SJCRH30 (cell line): ENCODE results near the gene NUP205. TPM values are rescaled to one million over a fixed set of nuclear protein-coding genes. Genes with fewer than 3 reads are reported as not detected.
"Not testable (repeated sequence)": the region's sequence is repeated elsewhere in the genome, so short reads cannot be mapped to it uniquely, and the experiment has no call there.

Experiments used
- DNase-seq, 2 experiments: peaks; one replicate each; pipeline ENCODE4 v3.0.0-alpha.2; 2015 to 2020
- H3K27ac ChIP-seq: fragments of 250-450 bp; sonication (Bioruptor Pico); 2 replicates; pipeline ENCODE4 v1.5.1; 2020; ENCODE audit warnings: mild to moderate bottlenecking, moderate library complexity
- H3K27me3 ChIP-seq: fragments of 250-450 bp; sonication (Bioruptor Pico); 2 replicates; pipeline ENCODE4 v1.5.1; 2020; ENCODE audit warnings: mild to moderate bottlenecking, moderate library complexity
- H3K36me3 ChIP-seq: fragments of 250-450 bp; sonication (Bioruptor Pico); 2 replicates; pipeline ENCODE4 v1.5.1; 2020; ENCODE audit warnings: mild to moderate bottlenecking, moderate library complexity
- H3K4me1 ChIP-seq: fragments of 250-450 bp; sonication (Bioruptor Pico); 2 replicates; pipeline ENCODE4 v1.5.1; 2020; ENCODE audit warnings: mild to moderate bottlenecking, moderate library complexity
- H3K4me3 ChIP-seq: fragments of 250-450 bp; sonication (Bioruptor Pico); 2 replicates; pipeline ENCODE4 v1.5.1; 2020; ENCODE audit warnings: mild to moderate bottlenecking, moderate library complexity
- H3K9me3 ChIP-seq: fragments of 250-450 bp; sonication (Bioruptor Pico); replicated peaks from 2 replicates; pipeline ENCODE4 v1.5.1; 2020; ENCODE audit warnings: mild to moderate bottlenecking, moderate library complexity
- total RNA-seq: library from RNA; depleted of rRNA; stranded (reverse); fragments of >200 nt; shearing (Covaris generic); gene quantifications from 2 replicates; pipeline ENCODE4 v1.2.3, GENCODE V29; 2014; rRNA removed

NUP205 gene
- total RNA-seq, 1 experiment from 2014 or later: 210 TPM

GRCh38 chr7:135682191-135682590 is 124.5 kb downstream of the NUP205 start:
- Histone ChIP-seq H3K36me3 (peaks cover 11% of the 10 kb centered on the region), H3K27ac (no peak overlapping the region), H3K9me3 (no peaks in the 10 kb centered on the region), H3K27me3 (no peaks in the 10 kb centered on the region), H3K4me3 (no peak overlapping the region), H3K4me1 (peaks cover 35% of the 10 kb centered on the region)
- DNase-seq: no peak

- H3K36me3 ChIP-seq: peaks cover 6% of the 10 kb centered on the region; the same call in 1 of the 2 replicates
- DNase-seq: no peak
- no peaks in the 10 kb centered on the region for H3K27me3 ChIP-seq
- H3K4me1 ChIP-seq: peaks cover 22% of the 10 kb centered on the region
- H3K9me3 ChIP-seq: no peaks in the 10 kb centered on the region
- H3K27ac ChIP-seq: no peak overlapping the region
- H3K4me3 ChIP-seq: no peak overlapping the region
Measured at GRCh38 chr7:135683609-135684008, 125.9 kb downstream of the NUP205 start.

- H3K4me1 ChIP-seq: peaks cover 16% of the 10 kb centered on the region
- DNase-seq: no peak
- H3K27me3 ChIP-seq: no peaks in the 10 kb centered on the region
- H3K36me3 ChIP-seq: peaks cover 9% of the 10 kb centered on the region
- no peaks in the 10 kb centered on the region for H3K9me3 ChIP-seq
- H3K4me3 ChIP-seq: no peak overlapping the region
- H3K27ac ChIP-seq: no peak overlapping the region
Measured at GRCh38 chr7:135684136-135684535, 126.4 kb downstream of the NUP205 start.

GRCh38 chr7:135684699-135685098 is 127.0 kb downstream of the NUP205 start:
- DNase-seq: no peak
- H3K27ac ChIP-seq: no peak overlapping the region
- no peaks in the 10 kb centered on the region for H3K9me3 ChIP-seq
- no peaks in the 10 kb centered on the region for H3K27me3 ChIP-seq
- peaks cover 15% of the 10 kb centered on the region for H3K36me3 ChIP-seq
- no peak overlapping the region for H3K4me3 ChIP-seq
- peaks cover 11% of the 10 kb centered on the region for H3K4me1 ChIP-seq

- Histone ChIP-seq H3K36me3 (peaks cover 15% of the 10 kb centered on the region), H3K9me3 (no peaks in the 10 kb centered on the region), H3K27me3 (no peaks in the 10 kb centered on the region), H3K27ac (no peak overlapping the region), H3K4me1 (peaks cover 10% of the 10 kb centered on the region), H3K4me3 (no peak overlapping the region)
- DNase-seq: no peak
Measured at GRCh38 chr7:135685306-135686084, 127.8 kb downstream of the NUP205 start.

- Histone ChIP-seq H3K4me3 (no peak overlapping the region), H3K9me3 (no peaks in the 10 kb centered on the region)
- no peak for DNase-seq
Measured at GRCh38 chr7:135687466-135687865, 129.7 kb downstream of the NUP205 start.

GRCh38 chr7:135690566-135690965 is 132.8 kb downstream of the NUP205 start:
- Histone ChIP-seq H3K4me3 (no peak overlapping the region), H3K4me1 (peaks cover 5% of the 10 kb centered on the region), H3K9me3 (no peaks in the 10 kb centered on the region), H3K27me3 (no peaks in the 10 kb centered on the region), H3K27ac (peak overlapping the region; percentile 36), H3K36me3 (peaks cover 22% of the 10 kb centered on the region)
- peak; percentile 29 to 54 for DNase-seq

More at GRCh38 chr7:135687466-135687865, 129.7 kb downstream of the NUP205 start:
- Histone ChIP-seq H3K4me1 (peaks cover 13% of the 10 kb centered on the region), H3K27me3 (no peaks in the 10 kb centered on the region), H3K36me3 (peaks cover 22% of the 10 kb centered on the region), H3K27ac (no peak overlapping the region)

GRCh38 chr7:135692055-135692454 is 134.3 kb downstream of the NUP205 start:
- Histone ChIP-seq H3K27me3 (no peaks in the 10 kb centered on the region), H3K4me3 (no peak overlapping the region), H3K4me1 (peaks cover 5% of the 10 kb centered on the region), H3K36me3 (peaks cover 22% of the 10 kb centered on the region), H3K27ac (no peak overlapping the region), H3K9me3 (no peaks in the 10 kb centered on the region)
- no peak for DNase-seq

GRCh38 chr7:135692606-135693005 is 134.9 kb downstream of the NUP205 start:
- H3K27me3 ChIP-seq, DNase-seq, H3K9me3 ChIP-seq, H3K4me3 ChIP-seq, H3K4me1 ChIP-seq, H3K27ac ChIP-seq: not testable (repeated sequence)
- peaks cover 22% of the 10 kb centered on the region for H3K36me3 ChIP-seq

- Histone ChIP-seq H3K36me3 (peaks cover 19% of the 10 kb centered on the region), H3K27me3 (no peaks in the 10 kb centered on the region), H3K27ac (no peak overlapping the region), H3K9me3 (no peaks in the 10 kb centered on the region), H3K4me3 (no peak overlapping the region), H3K4me1 (peaks cover 5% of the 10 kb centered on the region)
- DNase-seq: no peak
Measured at GRCh38 chr7:135693558-135693957, 135.8 kb downstream of the NUP205 start.

- no peak overlapping the region for H3K27ac ChIP-seq
- no peak overlapping the region for H3K4me3 ChIP-seq
- no peaks in the 10 kb centered on the region for H3K9me3 ChIP-seq
- peak in 1 of 2 experiments; percentile 59 for DNase-seq
- H3K27me3 ChIP-seq: no peaks in the 10 kb centered on the region
- no peaks in the 10 kb centered on the region; the same call in 1 of the 2 replicates for H3K36me3 ChIP-seq
- no peaks in the 10 kb centered on the region for H3K4me1 ChIP-seq
Measured at GRCh38 chr7:135697276-135698049, 139.7 kb downstream of the NUP205 start.

Other genes starting within 250 kb of the NUP205 start
- gene CNOT4, start 47.8 kb upstream of the NUP205 start, total RNA-seq: 27.7 and 34.3 TPM in 2 replicates
- gene STMP1, start 104.6 kb downstream of the NUP205 start, total RNA-seq: 24.7 and 27.3 TPM in 2 replicates
- gene SLC13A4, start 170.3 kb downstream of the NUP205 start, total RNA-seq: 0.08 and 0.30 TPM in 2 replicates
- gene FAM180A, start 190.9 kb downstream of the NUP205 start, total RNA-seq: 0.12 TPM in 1 of 2 replicates, not detected in the other